Kidney (tissue), 14 donors: ENCODE measurements around the gene SNX9. TPM values are rescaled to one million over a fixed set of nuclear protein-coding genes. Genes with fewer than 3 reads are reported as not detected.

Experiments
- DNase-seq, 5 donors: peaks; one replicate each; pipeline ENCODE4 v3.0.0-alpha.2; 2013 to 2020
- FAIRE-seq: peaks from 2 replicates; lab custom pipeline; 2012; peaks lifted over from hg19 to GRCh38; lab: Jason Lieb, UNC
- H3K27ac ChIP-seq, 2 donors: one replicate each; pipeline ENCODE4 v1.7.0; 2013; ENCODE audit warnings: low read depth in 2 of 2, low read length in 2 of 2, inconsistent platforms in 1 of 2
- H3K27me3 ChIP-seq: one replicate; pipeline ENCODE4 v1.7.1; 2013; ENCODE audit warnings: low read length, inconsistent platforms; ENCODE audit not compliant: control insufficient read depth, insufficient read depth
- H3K36me3 ChIP-seq, 3 donors: one replicate each; pipeline versions ENCODE4 v1.7.0 to v1.7.1; 2013; ENCODE audit warnings: low read length in 3 of 3, control low read depth in 1 of 3, inconsistent platforms in 1 of 3; ENCODE audit not compliant: insufficient read depth in 3 of 3, control insufficient read depth in 2 of 3
- H3K4me1 ChIP-seq, 3 donors: one replicate each; pipeline versions ENCODE4 v1.7.0 to v1.7.1; 2013; ENCODE audit warnings: low read length in 3 of 3, inconsistent platforms in 1 of 3, low read depth in 1 of 3; ENCODE audit not compliant: control insufficient read depth in 2 of 3, insufficient read depth in 2 of 3
- H3K4me3 ChIP-seq, 3 donors: one replicate each; pipeline versions ENCODE4 v1.7.0 to v1.8.1; 2013; ENCODE audit warnings: low read length in 3 of 3, control low read depth in 1 of 3, inconsistent platforms in 1 of 3
- H3K9ac ChIP-seq, 3 donors: one replicate each; pipeline versions ENCODE4 v1.7.0 to v1.7.1; 2013; ENCODE audit warnings: low read length in 3 of 3, control low read depth in 1 of 3, inconsistent platforms in 1 of 3
- H3K9me3 ChIP-seq, 3 donors: one replicate each; pipeline versions ENCODE4 v1.7.0 to v1.7.1; 2013; ENCODE audit warnings: low read length in 3 of 3, control low read depth in 1 of 3, inconsistent platforms in 1 of 3; ENCODE audit not compliant: control insufficient read depth in 2 of 3, insufficient read depth in 1 of 3
- CTCF ChIP-seq: IDR thresholded peaks from 3 replicates; pipeline ENCODE4 v1.5.1; 2012; ENCODE audit warnings: mild to moderate bottlenecking, moderate library complexity, borderline replicate concordance; ENCODE audit not compliant: insufficient read depth; ENCODE audit errors: extremely low read depth
- intact Hi-C: fragments of 100-400 bp; cut with DNase I; formaldehyde crosslinking; loops from one replicate; pipeline ENCODE4 v1.11.1; 2022
- polyA plus RNA-seq: library from polyadenylated mRNA; stranded (reverse); fragments of 350-450 nt; fragmentation: Illumina TruSeq; extraction: RNeasy Lipid Tissue Mini Kit (QIAGEN cat#74804); gene quantifications from one replicate; pipeline ENCODE4 v1.2.3, GENCODE V29; 2014; ENCODE audit warnings: low read depth, low replicate concordance; ENCODE audit not compliant: insufficient read depth
- total RNA-seq: library from RNA; stranded (reverse); fragmentation: NEBNext Ultra II Directional; extraction: Animal tissue kit (Norgen Biotek cat#: 25700); gene quantifications from one replicate; pipeline ENCODE4 v1.2.1, GENCODE V29; 2021
- donor health status: control.
- donor health status: control.
- donor health status: control.
- donor health status: control.
- donor health status: control.
- donor health status: DM: yes; HTN: yes; CAD: no.
- donor health status: Normal renal cell carcinoma (clear cell type).

SNX9 gene
- total and polyA plus RNA-seq, 2 donors from 2014 or later: 25.2 to 49.3 TPM

DNA sequence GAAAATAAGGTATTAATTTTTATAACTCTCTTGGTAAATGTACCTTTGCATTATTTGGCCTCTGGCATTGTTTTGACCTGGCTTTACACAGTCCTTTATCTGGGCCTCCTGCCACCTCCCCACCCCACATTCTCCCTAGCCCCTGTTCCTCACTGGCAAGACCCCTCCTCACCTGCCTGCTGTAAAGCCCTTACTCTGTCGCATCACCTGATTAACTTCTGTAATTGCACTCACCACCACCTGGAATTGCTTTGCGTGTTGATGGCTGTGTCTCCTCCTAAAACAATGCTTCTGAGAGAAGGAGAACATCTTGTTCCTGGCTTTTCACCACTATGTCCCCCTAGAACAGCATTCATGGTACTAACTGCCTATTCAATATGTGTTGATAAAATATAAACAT, 24.8 kb downstream of the SNX9 start:
- no peak overlapping the region for H3K4me3 ChIP-seq
- no peak for DNase-seq
- H3K27ac ChIP-seq: no peak overlapping the region
- intact Hi-C loops: no loop called here
- H3K9me3 ChIP-seq: peaks cover 0 to 3% (median 0%) of the 10 kb centered on the region in 3 donors
- H3K4me1 ChIP-seq: peaks cover 0 to 13% (median 12%) of the 10 kb centered on the region in 3 donors
- no peaks in the 10 kb centered on the region for H3K36me3 ChIP-seq
- FAIRE-seq: no peak
- no peak for TF ChIP-seq CTCF
- no peaks in the 10 kb centered on the region for H3K27me3 ChIP-seq
- H3K9ac ChIP-seq: no peak overlapping the region

DNA sequence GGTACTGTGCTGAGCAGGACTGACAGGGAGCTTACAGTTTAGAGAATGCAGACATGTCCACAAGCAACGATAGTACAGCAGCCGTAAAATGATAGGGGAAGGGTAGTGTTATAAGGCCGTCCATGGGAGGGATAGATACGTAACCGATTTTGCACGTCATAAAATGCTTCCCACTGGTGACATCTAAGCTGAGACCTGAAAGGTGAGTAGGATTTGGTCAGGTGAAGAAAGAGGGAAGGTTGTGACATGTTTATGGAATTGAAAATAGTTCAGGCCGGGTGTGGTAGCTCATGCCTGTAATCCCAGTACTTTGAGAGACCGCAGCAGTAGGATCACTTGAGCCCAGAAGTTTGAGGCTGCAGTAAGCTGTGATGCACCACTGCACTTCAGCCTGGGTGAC, 25.6 kb downstream of the SNX9 start:
- peaks cover 0 to 12% (median 9%) of the 10 kb centered on the region in 3 donors for H3K4me1 ChIP-seq
- H3K9ac ChIP-seq: no peak overlapping the region
- no peak overlapping the region for H3K27ac ChIP-seq
- intact Hi-C loops: no loop called here
- no peaks in the 10 kb centered on the region for H3K27me3 ChIP-seq
- no peaks in the 10 kb centered on the region for H3K36me3 ChIP-seq
- TF ChIP-seq CTCF: no peak
- H3K9me3 ChIP-seq: peaks cover 0 to 11% (median 2%) of the 10 kb centered on the region in 3 donors
- DNase-seq: peak in 2 of 5 donors; percentile 31 to 46
- H3K4me3 ChIP-seq: no peak overlapping the region
- no peak for FAIRE-seq

GRCh38 chr6:157849288-157850017, 26.4 kb downstream of the SNX9 start:
- no peak for FAIRE-seq
- H3K36me3 ChIP-seq: no peaks in the 10 kb centered on the region
- intact Hi-C loops: loop anchor here (10.0 kb wide), 1 partner anchor 95 kb away; no protein-coding TSS in a partner anchor
- no peak overlapping the region for H3K27ac ChIP-seq
- no peak for DNase-seq
- no peak overlapping the region for H3K9ac ChIP-seq
- no peak for TF ChIP-seq CTCF
- peaks cover 0 to 11% (median 2%) of the 10 kb centered on the region in 3 donors for H3K9me3 ChIP-seq
- no peak overlapping the region for H3K4me3 ChIP-seq
- peaks cover 0 to 12% (median 9%) of the 10 kb centered on the region in 3 donors for H3K4me1 ChIP-seq
- H3K27me3 ChIP-seq: no peaks in the 10 kb centered on the region
